Measurements from ENCODE around the gene FAM200B. TPM values are rescaled to one million over a fixed set of nuclear protein-coding genes. Genes with fewer than 3 reads are reported as not detected.

The FAM200B gene
- total RNA-seq, 3 donors from 2014 or later (not counting 1 experiment from before 2014, with no cell fraction given), result 14.3 to 15.6 (median 14.5) TPM

DNA sequence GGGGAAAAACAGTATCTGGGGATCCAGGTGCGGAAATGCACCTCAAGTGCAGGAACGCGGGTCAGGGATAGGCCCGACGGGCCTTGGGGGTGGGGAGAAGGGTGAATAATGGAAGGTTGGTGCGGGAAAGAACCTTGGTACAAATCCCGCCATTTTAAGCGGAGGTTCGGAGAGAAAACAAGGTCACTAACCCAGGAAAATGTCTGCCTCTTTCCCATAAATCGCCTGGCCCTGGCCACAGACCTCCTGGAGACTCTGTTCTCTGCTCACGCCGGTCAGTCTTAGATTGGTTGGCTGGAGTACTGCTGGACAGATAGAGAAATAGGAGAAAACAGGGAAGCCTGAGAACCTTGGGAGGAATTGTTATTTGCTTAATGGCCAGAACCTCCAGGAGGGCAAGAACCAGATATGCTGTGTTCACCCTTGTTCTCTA lies 25.6 kb upstream of the FAM200B start:
- Mint-ChIP-seq H3K36me3 (no peaks in the 10 kb centered on the region), H3K4me3 (peak overlapping the region; percentile 93), H3K9me3 (no peaks in the 10 kb centered on the region), H3K27me3 (ENCODE audit: low read depth in 2 of 2) (no peaks in the 10 kb centered on the region), H3K4me1 (peaks cover 36 to 40% of the 10 kb centered on the region in 2 donors), H3K27ac (peak overlapping the region; percentile 94 to 96)
- Histone ChIP-seq H3K27me3 (ENCODE audit: control insufficient read depth, insufficient read depth, low read length) (no peaks in the 10 kb centered on the region), H3K4me3 (ENCODE audit: low read length) (peak overlapping the region; percentile 74), H3K36me3 (ENCODE audit: control insufficient read depth, insufficient read depth, low read length) (no peaks in the 10 kb centered on the region), H3K27ac (ENCODE audit: low read length) (peak overlapping the region; percentile 96), H3K4me1 (ENCODE audit: control insufficient read depth, insufficient read depth, low read length) (peaks cover 20% of the 10 kb centered on the region), H3K9me3 (ENCODE audit: control insufficient read depth, insufficient read depth, low read length) (no peaks in the 10 kb centered on the region)
- DNase-seq (no peak), ATAC-seq (no peak)
- 94% methylated on average over 12 of the region's 12 CpGs for WGBS (ENCODE audit: insufficient coverage)
- TF ChIP-seq, protein P1, sequence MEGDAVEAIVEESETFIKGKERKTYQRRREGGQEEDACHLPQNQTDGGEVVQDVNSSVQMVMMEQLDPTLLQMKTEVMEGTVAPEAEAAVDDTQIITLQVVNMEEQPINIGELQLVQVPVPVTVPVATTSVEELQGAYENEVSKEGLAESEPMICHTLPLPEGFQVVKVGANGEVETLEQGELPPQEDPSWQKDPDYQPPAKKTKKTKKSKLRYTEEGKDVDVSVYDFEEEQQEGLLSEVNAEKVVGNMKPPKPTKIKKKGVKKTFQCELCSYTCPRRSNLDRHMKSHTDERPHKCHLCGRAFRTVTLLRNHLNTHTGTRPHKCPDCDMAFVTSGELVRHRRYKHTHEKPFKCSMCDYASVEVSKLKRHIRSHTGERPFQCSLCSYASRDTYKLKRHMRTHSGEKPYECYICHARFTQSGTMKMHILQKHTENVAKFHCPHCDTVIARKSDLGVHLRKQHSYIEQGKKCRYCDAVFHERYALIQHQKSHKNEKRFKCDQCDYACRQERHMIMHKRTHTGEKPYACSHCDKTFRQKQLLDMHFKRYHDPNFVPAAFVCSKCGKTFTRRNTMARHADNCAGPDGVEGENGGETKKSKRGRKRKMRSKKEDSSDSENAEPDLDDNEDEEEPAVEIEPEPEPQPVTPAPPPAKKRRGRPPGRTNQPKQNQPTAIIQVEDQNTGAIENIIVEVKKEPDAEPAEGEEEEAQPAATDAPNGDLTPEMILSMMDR (IDR thresholded peaks at IDR 0.05), result no peak
- intact Hi-C loops (cut with micrococcal nuclease), result loop anchor here (10.0 kb wide), 1 partner anchor 181 kb away; no protein-coding TSS in a partner anchor

DNA sequence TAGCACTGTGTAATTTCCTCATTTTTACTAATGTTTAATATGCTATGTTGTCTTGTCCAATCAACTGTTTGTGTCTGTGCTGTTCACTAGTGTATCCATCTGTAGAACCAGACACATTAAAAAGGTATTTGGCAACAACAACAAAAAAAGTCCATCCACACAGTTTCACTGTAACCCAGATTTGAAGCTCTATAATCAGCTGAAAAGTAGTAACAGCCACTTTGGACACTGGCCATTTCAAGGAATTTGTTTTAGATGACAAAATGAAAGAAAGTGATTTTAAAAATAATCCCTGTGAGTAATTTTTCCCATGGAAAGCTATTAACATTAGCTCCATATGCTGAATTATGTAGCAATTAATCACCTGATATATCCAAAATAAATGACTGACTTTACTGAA lies 24.3 kb upstream of the FAM200B start:
- Histone ChIP-seq H3K9me3 (ENCODE audit: control insufficient read depth, insufficient read depth, low read length) (no peaks in the 10 kb centered on the region), H3K27ac (ENCODE audit: low read length) (no peak overlapping the region), H3K4me3 (ENCODE audit: low read length) (no peak overlapping the region), H3K27me3 (ENCODE audit: control insufficient read depth, insufficient read depth, low read length) (no peaks in the 10 kb centered on the region), H3K4me1 (ENCODE audit: control insufficient read depth, insufficient read depth, low read length) (peaks cover 20% of the 10 kb centered on the region), H3K36me3 (ENCODE audit: control insufficient read depth, insufficient read depth, low read length) (no peaks in the 10 kb centered on the region)
- intact Hi-C loops (cut with micrococcal nuclease), result loop anchor here (10.0 kb wide), 1 partner anchor 183 kb away; no protein-coding TSS in a partner anchor
- DNase-seq (no peak), ATAC-seq (no peak)
- no peaks in the 10 kb centered on the region for H3K36me3 Mint-ChIP-seq
- H3K27me3 Mint-ChIP-seq (ENCODE audit: low read depth in 2 of 2), result no peaks in the 10 kb centered on the region
- peak overlapping the region in 1 of 2 donors; percentile 94 for H3K27ac Mint-ChIP-seq
- H3K4me3 Mint-ChIP-seq, result peak overlapping the region; percentile 61
- no peaks in the 10 kb centered on the region for H3K9me3 Mint-ChIP-seq
- H3K4me1 Mint-ChIP-seq, result peaks cover 23 to 27% of the 10 kb centered on the region in 2 donors
- TF ChIP-seq, protein P1 (IDR thresholded peaks at IDR 0.05), result no peak

DNA sequence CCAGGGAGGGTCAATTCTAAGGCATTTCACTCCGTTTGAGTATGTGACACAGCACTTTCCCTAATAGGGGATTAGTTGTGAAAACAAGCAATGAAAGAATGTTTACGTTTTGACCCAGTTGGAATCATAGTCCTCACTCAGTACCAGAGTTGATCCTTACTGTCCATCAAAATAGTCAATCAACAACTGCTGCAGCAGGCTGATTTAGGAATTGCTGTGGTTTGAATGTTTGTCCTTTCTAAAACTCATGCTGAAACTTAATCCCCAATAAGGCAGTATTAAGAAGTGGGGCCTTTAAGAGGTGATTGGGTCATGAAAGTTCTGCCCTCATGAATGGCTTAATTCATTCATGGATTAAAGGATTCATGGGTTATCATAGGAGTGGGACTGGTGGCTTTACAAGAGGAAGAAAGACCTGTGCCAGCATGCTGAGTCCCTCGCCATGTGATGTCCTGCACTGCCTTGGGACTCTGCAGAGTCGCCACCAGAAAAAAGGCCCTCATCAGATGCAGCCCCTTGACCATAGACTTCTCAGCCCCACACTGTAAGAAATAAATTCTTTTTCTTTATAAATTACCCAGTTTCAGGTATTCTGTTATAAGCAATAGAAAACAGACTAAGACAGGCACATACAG lies 23.4 kb upstream of the FAM200B start:
- intact Hi-C loops (cut with micrococcal nuclease), result loop anchor here (10.0 kb wide), 1 partner anchor 183 kb away; no protein-coding TSS in a partner anchor
- DNase-seq (no peak), ATAC-seq (no peak)
- Histone ChIP-seq H3K4me3 (ENCODE audit: low read length) (no peak overlapping the region), H3K27ac (ENCODE audit: low read length) (no peak overlapping the region), H3K4me1 (ENCODE audit: control insufficient read depth, insufficient read depth, low read length) (peaks cover 20% of the 10 kb centered on the region), H3K27me3 (ENCODE audit: control insufficient read depth, insufficient read depth, low read length) (no peaks in the 10 kb centered on the region), H3K36me3 (ENCODE audit: control insufficient read depth, insufficient read depth, low read length) (no peaks in the 10 kb centered on the region), H3K9me3 (ENCODE audit: control insufficient read depth, insufficient read depth, low read length) (no peaks in the 10 kb centered on the region)
- 93% methylated on average over 3 of the region's 4 CpGs for WGBS (ENCODE audit: insufficient coverage)
- H3K4me3 Mint-ChIP-seq, result no peak overlapping the region
- no peak overlapping the region for H3K27ac Mint-ChIP-seq
- H3K9me3 Mint-ChIP-seq, result no peaks in the 10 kb centered on the region
- H3K36me3 Mint-ChIP-seq, result no peaks in the 10 kb centered on the region
- peaks cover 18 to 23% of the 10 kb centered on the region in 2 donors for H3K4me1 Mint-ChIP-seq
- TF ChIP-seq, protein P1 (IDR thresholded peaks at IDR 0.05), result no peak
- H3K27me3 Mint-ChIP-seq (ENCODE audit: low read depth in 2 of 2), result no peaks in the 10 kb centered on the region
